Measurements from ENCODE around the gene ANKRD33B.

DNA sequence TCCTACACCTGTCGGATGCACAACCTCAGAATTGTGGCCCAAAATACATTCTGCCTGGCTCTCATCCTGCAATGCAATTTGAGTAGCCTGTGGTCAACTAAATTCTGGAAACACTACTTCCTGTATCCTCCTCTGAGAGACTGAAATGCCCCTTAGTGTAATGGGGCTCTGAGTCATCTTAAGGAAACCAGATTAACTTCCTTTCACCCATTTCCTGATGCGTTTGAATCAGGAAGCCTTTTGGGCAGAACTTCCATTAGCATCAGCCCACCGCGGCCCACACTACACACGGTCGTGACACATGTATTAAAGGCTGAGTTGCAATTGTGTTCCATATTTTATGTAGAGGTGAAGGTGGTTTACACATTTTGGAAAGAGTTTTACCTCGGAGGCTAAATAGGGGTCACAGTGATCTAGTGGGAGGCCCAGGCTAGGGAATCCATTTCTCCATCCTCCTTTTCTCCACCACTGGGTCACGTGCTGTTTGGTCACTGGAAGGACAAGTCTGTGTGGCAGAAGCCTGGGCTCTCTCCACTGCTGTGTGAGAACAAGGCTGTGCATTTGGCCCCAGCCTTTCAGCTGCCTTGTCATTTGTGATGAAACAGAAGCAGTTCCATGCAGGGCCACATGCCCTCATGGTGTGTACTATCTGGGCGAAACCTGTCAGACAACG is 141.2 kb downstream of the ANKRD33B start:
- TF ChIP-seq, protein P1, sequence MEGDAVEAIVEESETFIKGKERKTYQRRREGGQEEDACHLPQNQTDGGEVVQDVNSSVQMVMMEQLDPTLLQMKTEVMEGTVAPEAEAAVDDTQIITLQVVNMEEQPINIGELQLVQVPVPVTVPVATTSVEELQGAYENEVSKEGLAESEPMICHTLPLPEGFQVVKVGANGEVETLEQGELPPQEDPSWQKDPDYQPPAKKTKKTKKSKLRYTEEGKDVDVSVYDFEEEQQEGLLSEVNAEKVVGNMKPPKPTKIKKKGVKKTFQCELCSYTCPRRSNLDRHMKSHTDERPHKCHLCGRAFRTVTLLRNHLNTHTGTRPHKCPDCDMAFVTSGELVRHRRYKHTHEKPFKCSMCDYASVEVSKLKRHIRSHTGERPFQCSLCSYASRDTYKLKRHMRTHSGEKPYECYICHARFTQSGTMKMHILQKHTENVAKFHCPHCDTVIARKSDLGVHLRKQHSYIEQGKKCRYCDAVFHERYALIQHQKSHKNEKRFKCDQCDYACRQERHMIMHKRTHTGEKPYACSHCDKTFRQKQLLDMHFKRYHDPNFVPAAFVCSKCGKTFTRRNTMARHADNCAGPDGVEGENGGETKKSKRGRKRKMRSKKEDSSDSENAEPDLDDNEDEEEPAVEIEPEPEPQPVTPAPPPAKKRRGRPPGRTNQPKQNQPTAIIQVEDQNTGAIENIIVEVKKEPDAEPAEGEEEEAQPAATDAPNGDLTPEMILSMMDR (conservative IDR thresholded peaks at IDR 0.05; ENCODE audit: low read depth in 2 of 2) = no peak
- TF ChIP-seq EZH2 (IDR thresholded peaks at IDR 0.05; ENCODE audit: low read depth, unreplicated experiment) = no peak
- TF ChIP-seq POLR2AphosphoS5 (IDR thresholded peaks at IDR 0.05; ENCODE audit: low read depth) = no peak
- no peak for TF ChIP-seq JUNB (IDR thresholded peaks at IDR 0.05; ENCODE audit: unreplicated experiment)
- no peak for TF ChIP-seq STAT1 (IDR thresholded peaks at IDR 0.05; ENCODE audit: unreplicated experiment)
- TF ChIP-seq, protein P2, sequence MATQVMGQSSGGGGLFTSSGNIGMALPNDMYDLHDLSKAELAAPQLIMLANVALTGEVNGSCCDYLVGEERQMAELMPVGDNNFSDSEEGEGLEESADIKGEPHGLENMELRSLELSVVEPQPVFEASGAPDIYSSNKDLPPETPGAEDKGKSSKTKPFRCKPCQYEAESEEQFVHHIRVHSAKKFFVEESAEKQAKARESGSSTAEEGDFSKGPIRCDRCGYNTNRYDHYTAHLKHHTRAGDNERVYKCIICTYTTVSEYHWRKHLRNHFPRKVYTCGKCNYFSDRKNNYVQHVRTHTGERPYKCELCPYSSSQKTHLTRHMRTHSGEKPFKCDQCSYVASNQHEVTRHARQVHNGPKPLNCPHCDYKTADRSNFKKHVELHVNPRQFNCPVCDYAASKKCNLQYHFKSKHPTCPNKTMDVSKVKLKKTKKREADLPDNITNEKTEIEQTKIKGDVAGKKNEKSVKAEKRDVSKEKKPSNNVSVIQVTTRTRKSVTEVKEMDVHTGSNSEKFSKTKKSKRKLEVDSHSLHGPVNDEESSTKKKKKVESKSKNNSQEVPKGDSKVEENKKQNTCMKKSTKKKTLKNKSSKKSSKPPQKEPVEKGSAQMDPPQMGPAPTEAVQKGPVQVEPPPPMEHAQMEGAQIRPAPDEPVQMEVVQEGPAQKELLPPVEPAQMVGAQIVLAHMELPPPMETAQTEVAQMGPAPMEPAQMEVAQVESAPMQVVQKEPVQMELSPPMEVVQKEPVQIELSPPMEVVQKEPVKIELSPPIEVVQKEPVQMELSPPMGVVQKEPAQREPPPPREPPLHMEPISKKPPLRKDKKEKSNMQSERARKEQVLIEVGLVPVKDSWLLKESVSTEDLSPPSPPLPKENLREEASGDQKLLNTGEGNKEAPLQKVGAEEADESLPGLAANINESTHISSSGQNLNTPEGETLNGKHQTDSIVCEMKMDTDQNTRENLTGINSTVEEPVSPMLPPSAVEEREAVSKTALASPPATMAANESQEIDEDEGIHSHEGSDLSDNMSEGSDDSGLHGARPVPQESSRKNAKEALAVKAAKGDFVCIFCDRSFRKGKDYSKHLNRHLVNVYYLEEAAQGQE (IDR thresholded peaks at IDR 0.05; ENCODE audit: unreplicated experiment) = no peak
- no peak for TF ChIP-seq EZH2phosphoT487 (IDR thresholded peaks at IDR 0.05; ENCODE audit: unreplicated experiment)
- TF ChIP-seq ZNF114 (CRISPR knock-in tag; IDR thresholded peaks at IDR 0.05) = no peak
- TF ChIP-seq ZNF331 (CRISPR knock-in tag; IDR thresholded peaks at IDR 0.05; ENCODE audit: low read depth) = no peak

All from GM23338 (cell line).